ENCODE data around the gene COMMD1.
"Not testable (repeated sequence)": the region's sequence is repeated elsewhere in the genome, so short reads cannot be mapped to it uniquely, and the experiment has no call there.

COMMD1 gene

GRCh38 chr2:61949458-61949713, 43.9 kb downstream of the COMMD1 start:
- Histone ChIP-seq H3K4me1 (no peaks in the 10 kb centered on the region; the same call in 1 of the 2 replicates), H3K4me3 (ENCODE audit: low read depth, low read length) (no peak overlapping the region), H3K27me3 (no peaks in the 10 kb centered on the region), H3K9me3 (no peaks in the 10 kb centered on the region), H3K36me3 (no peaks in the 10 kb centered on the region)
- no peak for TF ChIP-seq CTCF (IDR thresholded peaks at IDR 0.05; ENCODE audit: low read depth, low read length)
- no peak for DNase-seq

- no peak for TF ChIP-seq CTCF (IDR thresholded peaks at IDR 0.05; ENCODE audit: low read depth, low read length)
- DNase-seq, result no peak
- no peaks in the 10 kb centered on the region for H3K9me3 ChIP-seq
- no peaks in the 10 kb centered on the region; the same call in 1 of the 2 replicates for H3K4me1 ChIP-seq
- no peaks in the 10 kb centered on the region for H3K27me3 ChIP-seq
- no peaks in the 10 kb centered on the region for H3K36me3 ChIP-seq
- H3K4me3 ChIP-seq (ENCODE audit: low read depth, low read length), result no peak overlapping the region
These were observed 44.5 kb downstream of the COMMD1 start for GRCh38 chr2:61949714-61950560.

GRCh38 chr2:61950571-61951315, 45.3 kb downstream of the COMMD1 start:
- Histone ChIP-seq H3K27me3 (no peaks in the 10 kb centered on the region), H3K9me3 (no peaks in the 10 kb centered on the region), H3K4me3 (ENCODE audit: low read depth, low read length) (no peak overlapping the region), H3K36me3 (no peaks in the 10 kb centered on the region), H3K4me1 (no peaks in the 10 kb centered on the region; the same call in 1 of the 2 replicates)
- no peak for DNase-seq
- no peak for TF ChIP-seq CTCF (IDR thresholded peaks at IDR 0.05; ENCODE audit: low read depth, low read length)

GRCh38 chr2:61951881-61952280, 46.4 kb downstream of the COMMD1 start:
- no peak for DNase-seq
- no peak for TF ChIP-seq CTCF (IDR thresholded peaks at IDR 0.05; ENCODE audit: low read depth, low read length)
- Histone ChIP-seq H3K4me3 (ENCODE audit: low read depth, low read length) (no peak overlapping the region), H3K27me3 (no peaks in the 10 kb centered on the region), H3K4me1 (no peaks in the 10 kb centered on the region; the same call in 1 of the 2 replicates), H3K36me3 (no peaks in the 10 kb centered on the region), H3K9me3 (no peaks in the 10 kb centered on the region)

- no peak overlapping the region for H3K4me3 ChIP-seq (ENCODE audit: low read depth, low read length)
- DNase-seq, result no peak
- H3K36me3 ChIP-seq, result no peaks in the 10 kb centered on the region
- H3K9me3 ChIP-seq, result no peaks in the 10 kb centered on the region
- no peak for TF ChIP-seq CTCF (IDR thresholded peaks at IDR 0.05; ENCODE audit: low read depth, low read length)
- H3K27me3 ChIP-seq, result no peaks in the 10 kb centered on the region
- no peaks in the 10 kb centered on the region; the same call in 1 of the 2 replicates for H3K4me1 ChIP-seq
These were observed 46.8 kb downstream of the COMMD1 start for GRCh38 chr2:61952288-61952687.

- not testable (repeated sequence) for H3K9me3 ChIP-seq; H3K4me3 ChIP-seq (ENCODE audit: low read depth, low read length); DNase-seq; H3K27me3 ChIP-seq; H3K36me3 ChIP-seq; H3K4me1 ChIP-seq
These were observed 49.4 kb downstream of the COMMD1 start for GRCh38 chr2:61954856-61955255.
